ENCODE data around the gene PRR5. TPM values are rescaled to one million over a fixed set of nuclear protein-coding genes. Genes with fewer than 3 reads are reported as not detected.
A peak's percentile ranks its signal among the peaks of the same experiment; 100 is the strongest.

PRR5 gene
- total RNA-seq, 1 experiment from 2014 or later, result 24.0 TPM

- peaks cover 3% of the 10 kb centered on the region; the same call in 1 of the 2 replicates for H3K36me3 ChIP-seq
- no peak for DNase-seq
- H3K9me3 ChIP-seq, result no peaks in the 10 kb centered on the region
- peak overlapping the region; percentile 63 for H3K4me3 ChIP-seq
- H3K27me3 ChIP-seq, result no peaks in the 10 kb centered on the region
Observed at GRCh38 chr22:44703255-44703870, 1.4 kb downstream of the PRR5 start.

GRCh38 chr22:44704159-44705021 is 2.4 kb downstream of the PRR5 start:
- Histone ChIP-seq H3K9me3 (no peaks in the 10 kb centered on the region), H3K27me3 (no peaks in the 10 kb centered on the region), H3K4me3 (no peak overlapping the region), H3K36me3 (peaks cover 3% of the 10 kb centered on the region)
- DNase-seq, result no peak

- peaks cover 3% of the 10 kb centered on the region for H3K36me3 ChIP-seq
- no peaks in the 10 kb centered on the region for H3K9me3 ChIP-seq
- no peak for DNase-seq
- H3K4me3 ChIP-seq, result no peak overlapping the region
- H3K27me3 ChIP-seq, result no peaks in the 10 kb centered on the region
Observed at GRCh38 chr22:44705022-44705297, 3.0 kb downstream of the PRR5 start.

GRCh38 chr22:44706488-44706887 is 4.5 kb downstream of the PRR5 start:
- no peaks in the 10 kb centered on the region for H3K9me3 ChIP-seq
- H3K4me3 ChIP-seq, result no peak overlapping the region
- peaks cover 3% of the 10 kb centered on the region for H3K36me3 ChIP-seq
- no peaks in the 10 kb centered on the region for H3K27me3 ChIP-seq
- no peak for DNase-seq

GRCh38 chr22:44707178-44707577 is 5.2 kb downstream of the PRR5 start:
- Histone ChIP-seq H3K27me3 (no peaks in the 10 kb centered on the region), H3K4me3 (no peak overlapping the region), H3K9me3 (no peaks in the 10 kb centered on the region), H3K36me3 (peaks cover 3% of the 10 kb centered on the region)
- no peak for DNase-seq

- H3K9me3 ChIP-seq, result no peaks in the 10 kb centered on the region
- peak; percentile 77 for DNase-seq
- no peaks in the 10 kb centered on the region for H3K27me3 ChIP-seq
- H3K36me3 ChIP-seq, result peaks cover 3% of the 10 kb centered on the region
- no peak overlapping the region for H3K4me3 ChIP-seq
Observed at GRCh38 chr22:44707752-44708151, 5.7 kb downstream of the PRR5 start.

- Histone ChIP-seq H3K9me3 (no peaks in the 10 kb centered on the region), H3K27me3 (no peaks in the 10 kb centered on the region), H3K36me3 (no peaks in the 10 kb centered on the region; the same call in none of the 2 replicates), H3K4me3 (no peak overlapping the region)
- DNase-seq, result no peak
Observed at GRCh38 chr22:44709881-44710392, 7.9 kb downstream of the PRR5 start.

GRCh38 chr22:44710474-44711240 is 8.7 kb downstream of the PRR5 start:
- Histone ChIP-seq H3K27me3 (no peaks in the 10 kb centered on the region), H3K9me3 (no peaks in the 10 kb centered on the region), H3K36me3 (no peaks in the 10 kb centered on the region; the same call in none of the 2 replicates), H3K4me3 (no peak overlapping the region)
- DNase-seq, result no peak

- H3K9me3 ChIP-seq, result no peaks in the 10 kb centered on the region
- H3K27me3 ChIP-seq, result no peaks in the 10 kb centered on the region
- H3K4me3 ChIP-seq, result no peak overlapping the region
- DNase-seq, result no peak
- no peaks in the 10 kb centered on the region; the same call in none of the 2 replicates for H3K36me3 ChIP-seq
Observed at GRCh38 chr22:44711241-44711560, 9.2 kb downstream of the PRR5 start.

- peak; percentile 68 for DNase-seq
- Histone ChIP-seq H3K36me3 (no peaks in the 10 kb centered on the region; the same call in none of the 2 replicates), H3K27me3 (no peaks in the 10 kb centered on the region), H3K9me3 (no peaks in the 10 kb centered on the region), H3K4me3 (no peak overlapping the region)
Observed at GRCh38 chr22:44711690-44712555, 9.9 kb downstream of the PRR5 start.

- no peaks in the 10 kb centered on the region for H3K27me3 ChIP-seq
- no peaks in the 10 kb centered on the region; the same call in none of the 2 replicates for H3K36me3 ChIP-seq
- no peak overlapping the region for H3K4me3 ChIP-seq
- DNase-seq, result no peak
- H3K9me3 ChIP-seq, result no peaks in the 10 kb centered on the region
Observed at GRCh38 chr22:44712962-44713361, 11.0 kb downstream of the PRR5 start.

- DNase-seq, result no peak
- Histone ChIP-seq H3K9me3 (no peaks in the 10 kb centered on the region), H3K4me3 (no peak overlapping the region), H3K36me3 (no peaks in the 10 kb centered on the region; the same call in 1 of the 2 replicates), H3K27me3 (no peaks in the 10 kb centered on the region)
Observed at GRCh38 chr22:44714703-44715350, 12.8 kb downstream of the PRR5 start.

- no peaks in the 10 kb centered on the region for H3K27me3 ChIP-seq
- H3K36me3 ChIP-seq, result no peaks in the 10 kb centered on the region; the same call in none of the 2 replicates
- H3K4me3 ChIP-seq, result no peak overlapping the region
- H3K9me3 ChIP-seq, result no peaks in the 10 kb centered on the region
- no peak for DNase-seq
Observed at GRCh38 chr22:44718418-44718817, 16.4 kb downstream of the PRR5 start.

GRCh38 chr22:44719586-44720368 is 17.8 kb downstream of the PRR5 start:
- DNase-seq, result no peak
- Histone ChIP-seq H3K36me3 (no peaks in the 10 kb centered on the region; the same call in none of the 2 replicates), H3K9me3 (no peaks in the 10 kb centered on the region), H3K4me3 (no peak overlapping the region), H3K27me3 (no peaks in the 10 kb centered on the region)

GRCh38 chr22:44721213-44721612 is 19.2 kb downstream of the PRR5 start:
- Histone ChIP-seq H3K27me3 (no peaks in the 10 kb centered on the region), H3K9me3 (no peaks in the 10 kb centered on the region), H3K4me3 (no peak overlapping the region), H3K36me3 (peaks cover 3% of the 10 kb centered on the region)
- no peak for DNase-seq

Measured in MG63 (cell line).